ENCODE results near the gene PDE4A. TPM values are rescaled to one million over a fixed set of nuclear protein-coding genes. Genes with fewer than 3 reads are reported as not detected.
A peak's percentile ranks its signal among the peaks of the same experiment; 100 is the strongest.

The PDE4A gene
- total RNA-seq, 3 donors from 2014 or later (not counting 1 experiment from before 2014, with no cell fraction given): 34.2 to 46.2 (median 44.9) TPM

GRCh38 chr19:10516064-10516385, 95.7 kb downstream of the PDE4A start:
- Mint-ChIP-seq H3K27me3 (ENCODE audit: low read depth in 2 of 2) (peaks cover 0 to 3% of the 10 kb centered on the region in 2 donors), H3K4me3 (peak overlapping the region; percentile 81), H3K9me3 (no peaks in the 10 kb centered on the region), H3K27ac (peak overlapping the region; percentile 86 to 91), H3K4me1 (peaks cover 59% of the 10 kb centered on the region in 2 donors), H3K36me3 (peaks cover 17% of the 10 kb centered on the region)
- H3K27me3 ChIP-seq (ENCODE audit: control insufficient read depth, insufficient read depth, low read length): peaks cover 2% of the 10 kb centered on the region
- no peaks in the 10 kb centered on the region for H3K9me3 ChIP-seq (ENCODE audit: control insufficient read depth, insufficient read depth, low read length)
- TF ChIP-seq, protein P1, sequence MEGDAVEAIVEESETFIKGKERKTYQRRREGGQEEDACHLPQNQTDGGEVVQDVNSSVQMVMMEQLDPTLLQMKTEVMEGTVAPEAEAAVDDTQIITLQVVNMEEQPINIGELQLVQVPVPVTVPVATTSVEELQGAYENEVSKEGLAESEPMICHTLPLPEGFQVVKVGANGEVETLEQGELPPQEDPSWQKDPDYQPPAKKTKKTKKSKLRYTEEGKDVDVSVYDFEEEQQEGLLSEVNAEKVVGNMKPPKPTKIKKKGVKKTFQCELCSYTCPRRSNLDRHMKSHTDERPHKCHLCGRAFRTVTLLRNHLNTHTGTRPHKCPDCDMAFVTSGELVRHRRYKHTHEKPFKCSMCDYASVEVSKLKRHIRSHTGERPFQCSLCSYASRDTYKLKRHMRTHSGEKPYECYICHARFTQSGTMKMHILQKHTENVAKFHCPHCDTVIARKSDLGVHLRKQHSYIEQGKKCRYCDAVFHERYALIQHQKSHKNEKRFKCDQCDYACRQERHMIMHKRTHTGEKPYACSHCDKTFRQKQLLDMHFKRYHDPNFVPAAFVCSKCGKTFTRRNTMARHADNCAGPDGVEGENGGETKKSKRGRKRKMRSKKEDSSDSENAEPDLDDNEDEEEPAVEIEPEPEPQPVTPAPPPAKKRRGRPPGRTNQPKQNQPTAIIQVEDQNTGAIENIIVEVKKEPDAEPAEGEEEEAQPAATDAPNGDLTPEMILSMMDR (IDR thresholded peaks at IDR 0.05): no peak
- 54% methylated on average over 5 of the region's 5 CpGs for WGBS (ENCODE audit: insufficient coverage)
- H3K27ac ChIP-seq (ENCODE audit: low read length): peak overlapping the region; percentile 92
- H3K4me3 ChIP-seq (ENCODE audit: low read length): peak overlapping the region; percentile 97
- ATAC-seq (peak; percentile 55 to 82 (median 68)), DNase-seq (peak; percentile 82)
- H3K36me3 ChIP-seq (ENCODE audit: control insufficient read depth, insufficient read depth, low read length): peaks cover 28% of the 10 kb centered on the region
- H3K4me1 ChIP-seq (ENCODE audit: control insufficient read depth, insufficient read depth, low read length): peaks cover 79% of the 10 kb centered on the region
- intact Hi-C loops (cut with micrococcal nuclease): loop anchor here (1.0 to 2.0 kb wide), 2 partner anchors 50 to 411 kb away; partner anchors contain the start of gene KRI1

GRCh38 chr19:10516671-10517286, 96.4 kb downstream of the PDE4A start:
- Mint-ChIP-seq H3K4me3 (peak overlapping the region; percentile 81), H3K36me3 (peaks cover 17% of the 10 kb centered on the region), H3K27me3 (ENCODE audit: low read depth in 2 of 2) (peaks cover 0 to 3% of the 10 kb centered on the region in 2 donors), H3K27ac (peak overlapping the region; percentile 86 to 91), H3K9me3 (no peaks in the 10 kb centered on the region), H3K4me1 (peaks cover 59 to 62% of the 10 kb centered on the region in 2 donors)
- peak overlapping the region; percentile 97 for H3K4me3 ChIP-seq (ENCODE audit: low read length)
- TF ChIP-seq, protein P1 (IDR thresholded peaks at IDR 0.05): no peak
- H3K27me3 ChIP-seq (ENCODE audit: control insufficient read depth, insufficient read depth, low read length): peaks cover 2% of the 10 kb centered on the region
- H3K27ac ChIP-seq (ENCODE audit: low read length): peak overlapping the region; percentile 92
- intact Hi-C loops (cut with micrococcal nuclease): loop anchor here (1.0 to 2.0 kb wide), 2 partner anchors 50 to 412 kb away; partner anchors contain the start of gene KRI1
- ATAC-seq (peak in 1 of 3 donors; percentile 9), DNase-seq (peak; percentile 46 to 60)
- H3K4me1 ChIP-seq (ENCODE audit: control insufficient read depth, insufficient read depth, low read length): peaks cover 80% of the 10 kb centered on the region
- 34% methylated on average over 10 of the region's 10 CpGs for WGBS (ENCODE audit: insufficient coverage)
- H3K9me3 ChIP-seq (ENCODE audit: control insufficient read depth, insufficient read depth, low read length): no peaks in the 10 kb centered on the region
- H3K36me3 ChIP-seq (ENCODE audit: control insufficient read depth, insufficient read depth, low read length): peaks cover 25% of the 10 kb centered on the region

DNA sequence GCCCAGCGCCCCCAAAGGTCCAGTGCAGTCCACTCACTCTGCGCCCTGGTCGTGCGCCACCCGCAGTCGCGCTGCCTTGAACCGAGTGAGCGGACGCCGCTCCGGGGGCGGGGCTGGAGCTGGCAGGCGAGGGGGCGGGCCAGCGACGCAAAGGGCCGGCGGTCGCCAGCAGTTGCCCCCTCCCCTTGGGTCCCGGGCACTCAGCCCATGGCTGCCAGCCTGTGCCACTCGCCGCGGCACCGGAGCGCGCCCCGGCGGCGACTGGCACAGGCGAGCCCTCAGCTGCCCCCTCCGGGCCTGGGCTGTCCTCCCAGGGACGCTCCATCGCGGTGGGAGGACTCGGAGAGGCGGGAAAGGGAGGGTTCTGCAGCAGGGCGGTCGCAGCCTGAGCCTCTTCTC, 97.0 kb downstream of the PDE4A start, which contains the start of gene S1PR5:
TSS of gene S1PR5 (minus strand) at position 87 of the 399 bp plus-strand sequence. CDS start 2,436 bp downstream, outside the sequence.
- Histone ChIP-seq H3K27ac (ENCODE audit: low read length) (peak within 1 kb of the TSS; percentile 92), H3K27me3 (ENCODE audit: control insufficient read depth, insufficient read depth, low read length) (peaks cover 2% of the 10 kb centered on the region), H3K4me1 (ENCODE audit: control insufficient read depth, insufficient read depth, low read length) (peaks cover 80% of the 10 kb centered on the region), H3K4me3 (ENCODE audit: low read length) (peak within 1 kb of the TSS; percentile 97), H3K36me3 (ENCODE audit: control insufficient read depth, insufficient read depth, low read length) (peaks cover 24% of the 10 kb centered on the region), H3K9me3 (ENCODE audit: control insufficient read depth, insufficient read depth, low read length) (no peaks in the 10 kb centered on the region)
- peak; percentile 60 to 70 for DNase-seq
- no peaks in the 10 kb centered on the region for H3K9me3 Mint-ChIP-seq
- H3K4me3 Mint-ChIP-seq: peak within 1 kb of the TSS; percentile 81
- TF ChIP-seq, protein P1 (IDR thresholded peaks at IDR 0.05): no peak
- peak; percentile 17 to 39 (median 38) for ATAC-seq
- peak within 1 kb of the TSS; percentile 86 to 91 for H3K27ac Mint-ChIP-seq
- 2% methylated on average over 39 of the region's 39 CpGs for WGBS (ENCODE audit: insufficient coverage)
- H3K36me3 Mint-ChIP-seq: peaks cover 17% of the 10 kb centered on the region
- intact Hi-C loops (cut with micrococcal nuclease): loop anchor here (2.0 kb wide), 1 partner anchor 413 kb away; no protein-coding TSS in a partner anchor
- peaks cover 64 to 68% of the 10 kb centered on the region in 2 donors for H3K4me1 Mint-ChIP-seq
- H3K27me3 Mint-ChIP-seq (ENCODE audit: low read depth in 2 of 2): peaks cover 0 to 3% of the 10 kb centered on the region in 2 donors
